H9 (cell line): ENCODE results near the gene EPS8L1. TPM values are rescaled to one million over a fixed set of nuclear protein-coding genes. Genes with fewer than 3 reads are reported as not detected.

Experiments used
- DNase-seq: peaks from one replicate; pipeline ENCODE4 v3.0.0-alpha.2; 2017
- H2AFZ ChIP-seq: one replicate; pipeline ENCODE4 v1.6.1; 2013; ENCODE audit warnings: mild to moderate bottlenecking, low read length, control low read depth, moderate library complexity
- H2AK5ac ChIP-seq: 2 replicates; pipeline ENCODE4 v1.6.1; 2013; ENCODE audit warnings: low read length, control low read depth, mixed read lengths; ENCODE audit not compliant: insufficient read length
- H2BK120ac ChIP-seq: one replicate; pipeline ENCODE4 v1.6.1; 2013; ENCODE audit warnings: low read depth, mild to moderate bottlenecking, low read length, control low read depth, inconsistent platforms; ENCODE audit not compliant: poor library complexity, severe bottlenecking
- H2BK12ac ChIP-seq: 2 replicates; pipeline ENCODE4 v1.6.1; 2013; ENCODE audit warnings: low read length, control low read depth, mixed read lengths, low read depth; ENCODE audit not compliant: insufficient read length
- H2BK15ac ChIP-seq: 2 replicates; pipeline ENCODE4 v1.6.1; 2013; ENCODE audit warnings: low read depth, low read length, control low read depth
- H2BK20ac ChIP-seq: one replicate; pipeline ENCODE4 v1.6.1; 2013; ENCODE audit warnings: low read depth, mild to moderate bottlenecking, low read length, control low read depth, inconsistent platforms; ENCODE audit not compliant: poor library complexity, severe bottlenecking
- H2BK5ac ChIP-seq: 2 replicates; pipeline ENCODE4 v1.6.1; 2013; ENCODE audit warnings: low read length, control low read depth, mixed read lengths; ENCODE audit not compliant: insufficient read length
- H3K14ac ChIP-seq: 2 replicates; pipeline ENCODE4 v1.6.1; 2013; ENCODE audit warnings: low read length, control low read depth; ENCODE audit not compliant: insufficient read depth
- H3K18ac ChIP-seq: 2 replicates; pipeline ENCODE4 v1.6.1; 2013; ENCODE audit warnings: low read depth, mild to moderate bottlenecking, mixed read lengths, low read length, control low read depth; ENCODE audit not compliant: insufficient read length
- H3K23ac ChIP-seq: 2 replicates; pipeline ENCODE4 v1.6.1; 2013; ENCODE audit warnings: low read length, control low read depth, mixed read lengths, low read depth; ENCODE audit not compliant: insufficient read length
- H3K23me2 ChIP-seq: 2 replicates; pipeline ENCODE4 v1.6.1; 2013; ENCODE audit warnings: low read depth, mild to moderate bottlenecking, mixed read lengths, low read length, control low read depth; ENCODE audit not compliant: insufficient read length, poor library complexity, severe bottlenecking
- H3K27ac ChIP-seq: 2 replicates; pipeline ENCODE4 v1.5.1; 2013; ENCODE audit warnings: low read length, control low read depth, mixed read lengths, low read depth; ENCODE audit not compliant: insufficient read length
- H3K27me3 ChIP-seq: 2 replicates; pipeline ENCODE4 v1.6.1; 2013; ENCODE audit warnings: low read length, control low read depth, inconsistent platforms; ENCODE audit not compliant: insufficient read depth
- H3K4ac ChIP-seq: 2 replicates; pipeline ENCODE4 v1.6.1; 2013; ENCODE audit warnings: low read depth, mild to moderate bottlenecking, control low read depth, inconsistent platforms, low read length, moderate library complexity
- H3K4me1 ChIP-seq: 2 replicates; pipeline ENCODE4 v1.6.1; 2013; ENCODE audit warnings: low read length, control low read depth, inconsistent platforms; ENCODE audit not compliant: insufficient read depth
- H3K4me2 ChIP-seq: 2 replicates; pipeline ENCODE4 v1.6.1; 2013; ENCODE audit warnings: low read length, control low read depth, mixed read lengths; ENCODE audit not compliant: insufficient read length, insufficient read depth
- H3K56ac ChIP-seq: 2 replicates; pipeline ENCODE4 v1.6.1; 2013; ENCODE audit warnings: low read depth, mild to moderate bottlenecking, mixed read lengths, low read length, control low read depth; ENCODE audit not compliant: insufficient read length
- H3K79me1 ChIP-seq: 2 replicates; pipeline ENCODE4 v1.6.1; 2013; ENCODE audit warnings: low read depth, mild to moderate bottlenecking, moderate library complexity, low read length, control low read depth, inconsistent platforms; ENCODE audit not compliant: insufficient read depth, poor library complexity, severe bottlenecking
- H3K79me2 ChIP-seq: 2 replicates; pipeline ENCODE4 v1.6.1; 2013; ENCODE audit warnings: low read length, control low read depth, inconsistent platforms; ENCODE audit not compliant: insufficient read depth
- H3K9ac ChIP-seq: 2 replicates; pipeline ENCODE4 v1.6.1; 2013; ENCODE audit warnings: low read length, control low read depth, mixed read lengths; ENCODE audit not compliant: insufficient read length; ENCODE audit errors: extremely low read depth
- H3K9me3 ChIP-seq: one replicate; pipeline ENCODE4 v1.6.1; 2013; ENCODE audit warnings: low read depth, low read length, inconsistent platforms; ENCODE audit not compliant: control insufficient read depth
- H3T11ph ChIP-seq: one replicate; pipeline ENCODE4 v1.6.1; 2013; ENCODE audit warnings: mild to moderate bottlenecking, low read length, control low read depth, inconsistent platforms
- H4K20me1 ChIP-seq: one replicate; pipeline ENCODE4 v1.6.1; 2013; ENCODE audit not compliant: control insufficient read depth, insufficient read length, insufficient read depth
- H4K5ac ChIP-seq: 2 replicates; pipeline ENCODE4 v1.6.1; 2013; ENCODE audit warnings: low read depth, mild to moderate bottlenecking, mixed read lengths, low read length, control low read depth; ENCODE audit not compliant: insufficient read length
- H4K8ac ChIP-seq: replicated peaks from 2 replicates; pipeline ENCODE4 v1.6.1; 2013; ENCODE audit warnings: low read length, control low read depth, mixed read lengths, low read depth; ENCODE audit not compliant: insufficient read length
- H4K91ac ChIP-seq: 2 replicates; pipeline ENCODE4 v1.6.1; 2013; ENCODE audit warnings: low read depth, mild to moderate bottlenecking, moderate library complexity, mixed read lengths, low read length, control low read depth; ENCODE audit not compliant: insufficient read length
- H3K27ac Mint-ChIP-seq, 3 experiments: 2 replicates in 2 of 3; 3 replicates in 1 of 3; pipeline ENCODE4 v1.8.0; 2020 to 2021; ENCODE audit warnings: mixed read lengths in 3 of 3, mild to moderate bottlenecking in 1 of 3, moderate library complexity in 1 of 3
- H3K27me3 Mint-ChIP-seq: 2 replicates; pipeline ENCODE4 v1.8.0; 2021; ENCODE audit warnings: low read depth, mild to moderate bottlenecking, moderate library complexity, mixed read lengths
- H3K36me3 Mint-ChIP-seq, 3 experiments: 2 replicates in 2 of 3; 3 replicates in 1 of 3; pipeline ENCODE4 v1.8.0; 2020 to 2021; ENCODE audit warnings: low read depth in 3 of 3, mixed read lengths in 3 of 3; ENCODE audit not compliant: insufficient read depth in 1 of 3
- H3K4me1 Mint-ChIP-seq, 2 experiments: 2 replicates each; pipeline ENCODE4 v1.8.0; 2020; ENCODE audit warnings: mixed read lengths in 2 of 2
- H3K4me3 Mint-ChIP-seq, 2 experiments: 2 replicates in 1 of 2; 3 replicates in 1 of 2; pipeline ENCODE4 v1.8.0; 2020 to 2021; ENCODE audit warnings: mild to moderate bottlenecking in 2 of 2, mixed read lengths in 2 of 2, moderate library complexity in 1 of 2
- H3K9me3 Mint-ChIP-seq, 2 experiments: 2 replicates in 1 of 2; 3 replicates in 1 of 2; pipeline ENCODE4 v1.8.0; 2020; ENCODE audit warnings: mild to moderate bottlenecking in 2 of 2, mixed read lengths in 2 of 2, moderate library complexity in 1 of 2
- CTCF ChIP-seq: fragments of 200-600 bp; sonication (generic); conservative IDR thresholded peaks from 3 replicates; pipeline ENCODE4 v1.8.0; 2021; ENCODE audit warnings: antibody characterized with exemption, mild to moderate bottlenecking
- WGBS: extraction: QIAGEN DNeasy Blood & Tissue Kit; methylation state at CpG from one replicate; pipeline ENCODE4 v1.1.7; 2013; ENCODE audit warnings: missing lambda C conversion rate, low lambda C conversion rate, mixed read lengths; ENCODE audit not compliant: insufficient read length; ENCODE audit errors: extremely low coverage; 5-methylcytosine and 5-hydroxymethylcytosine counted together
- total RNA-seq: library from RNA; stranded (reverse); gene quantifications from 2 replicates; pipeline ENCODE4 v1.2.1, GENCODE V29; 2021

Gene EPS8L1
- total RNA-seq, 1 experiment from 2014 or later = 24.0 TPM

GRCh38 chr19:55076321-55076720, 652 bp downstream of the EPS8L1 start:
- Histone ChIP-seq H3K4me1 (peaks cover 5% of the 10 kb centered on the region; the same call in 1 of the 2 replicates), H2BK5ac (no peak overlapping the region), H4K20me1 (no peaks in the 10 kb centered on the region), H3K4ac (no peak overlapping the region), H3K23me2 (peaks cover 11% of the 10 kb centered on the region), H3K23ac (no peak overlapping the region), H2BK12ac (no peak overlapping the region), H4K5ac (no peak overlapping the region), H3K27me3 (peaks cover 13% of the 10 kb centered on the region; the same call in 1 of the 2 replicates), H3K14ac (no peak overlapping the region), H3K9me3 (no peaks in the 10 kb centered on the region), H3K27ac (no peak overlapping the region), H3K18ac (no peak overlapping the region), H3K79me1 (no peaks in the 10 kb centered on the region), H2BK15ac (no peak overlapping the region), H2BK120ac (no peak overlapping the region), H3T11ph (no peak overlapping the region), H3K4me2 (no peak overlapping the region), H3K9ac (no peak overlapping the region), H2AK5ac (no peak overlapping the region), H4K91ac (no peak overlapping the region), H2AFZ (no peak overlapping the region), H3K56ac (no peak overlapping the region), H4K8ac (no peak overlapping the region), H3K79me2 (no peaks in the 10 kb centered on the region), H2BK20ac (no peak overlapping the region)
- H3K36me3 Mint-ChIP-seq = no peaks in the 10 kb centered on the region; a peak in 2 of 7 replicates
- peak overlapping the region; percentile 59 to 72; a peak in 3 of 5 replicates for H3K4me3 Mint-ChIP-seq
- no peak for DNase-seq
- H3K9me3 Mint-ChIP-seq = peaks cover 2 to 8% of the 10 kb centered on the region in 2 experiments; a peak in 3 of 5 replicates
- no CpG with 5 or more reads among the region's 12 CpGs for WGBS
- peak overlapping the region in 1 of 3 experiments; percentile 47; a peak in 2 of 7 replicates for H3K27ac Mint-ChIP-seq
- peaks cover 79% of the 10 kb centered on the region for H3K27me3 Mint-ChIP-seq
- H3K4me1 Mint-ChIP-seq = peaks cover 29 to 41% of the 10 kb centered on the region in 2 experiments
- TF ChIP-seq CTCF = no peak
